ENCODE data around the gene LCORL. TPM values are rescaled to one million over a fixed set of nuclear protein-coding genes. Genes with fewer than 3 reads are reported as not detected.

The LCORL gene
- total and polyA plus RNA-seq, 2 experiments from 2014 or later: 21.0 to 28.7 TPM

GRCh38 chr4:17958181-17958580 lies 63.4 kb downstream of the LCORL start (continued):
- TF ChIP-seq CTCF (conservative IDR thresholded peaks at IDR 0.05; ENCODE audit: low read depth in 2 of 2): no peak
- no peak for TF ChIP-seq REST (IDR thresholded peaks at IDR 0.05; ENCODE audit: unreplicated experiment)
- TF ChIP-seq EZH2 (IDR thresholded peaks at IDR 0.05; ENCODE audit: low read depth, unreplicated experiment): no peak
- TF ChIP-seq ETS1 (IDR thresholded peaks at IDR 0.05): no peak
- TF ChIP-seq ZNF114 (CRISPR knock-in tag; IDR thresholded peaks at IDR 0.05): no peak
- TF ChIP-seq STAT1 (IDR thresholded peaks at IDR 0.05; ENCODE audit: unreplicated experiment): no peak
- no peak for TF ChIP-seq CREB1 (CRISPR knock-in tag; IDR thresholded peaks at IDR 0.05; ENCODE audit: low read depth)
- TF ChIP-seq NANOG (IDR thresholded peaks at IDR 0.05; ENCODE audit: borderline replicate concordance): no peak
- no peak for TF ChIP-seq ZNF331 (CRISPR knock-in tag; IDR thresholded peaks at IDR 0.05; ENCODE audit: low read depth)
- no peak for TF ChIP-seq JUNB (IDR thresholded peaks at IDR 0.05; ENCODE audit: unreplicated experiment)
- no peak for TF ChIP-seq EZH2phosphoT487 (IDR thresholded peaks at IDR 0.05; ENCODE audit: unreplicated experiment)

- ATAC-seq: no peak
- Histone ChIP-seq H3K9me2 (ENCODE audit: insufficient read depth) (no peaks in the 10 kb centered on the region), H4K20me1 (replicated peaks; ENCODE audit: insufficient read depth) (no peaks in the 10 kb centered on the region), H3K79me2 (replicated peaks; ENCODE audit: insufficient read depth) (no peaks in the 10 kb centered on the region), H3K4me1 (ENCODE audit: insufficient read depth) (peaks cover 11% of the 10 kb centered on the region), H3K27ac (ENCODE audit: low read depth) (no peak overlapping the region), H3F3A (replicated peaks; ENCODE audit: low read depth) (no peaks in the 10 kb centered on the region), H3K4me3 (no peak overlapping the region), H3K36me3 (ENCODE audit: insufficient read depth) (no peaks in the 10 kb centered on the region), H2AFZ (no peak overlapping the region), H3K27me3 (ENCODE audit: insufficient read depth) (no peaks in the 10 kb centered on the region), H3K4me2 (no peak overlapping the region)
- Mint-ChIP-seq H3K4me1 (peaks cover 11% of the 10 kb centered on the region), H3K9me3 (peaks cover 3% of the 10 kb centered on the region; the same call in 1 of the 3 replicates), H3K27ac (no peak overlapping the region), H3K4me3 (no peak overlapping the region), H3K36me3 (ENCODE audit: low read depth) (peaks cover 39% of the 10 kb centered on the region), H3K27me3 (ENCODE audit: insufficient read depth, low read depth, poor library complexity) (peaks cover 1% of the 10 kb centered on the region)
- DNase-seq (ENCODE audit: low spot score): no peak
- TF ChIP-seq ZNF462 (CRISPR knock-in tag; IDR thresholded peaks at IDR 0.05) (no peak), NANOG (IDR thresholded peaks at IDR 0.05; ENCODE audit: borderline replicate concordance) (no peak), JUNB (IDR thresholded peaks at IDR 0.05; ENCODE audit: unreplicated experiment) (no peak)
Observed at GRCh38 chr4:17957688-17958087, 63.9 kb downstream of the LCORL start.
